Upper lobe of right lung (tissue), 1 donor: Measurements from ENCODE around the gene ARSD. TPM values are rescaled to one million over a fixed set of nuclear protein-coding genes. Genes with fewer than 3 reads are reported as not detected.

Experiments used
- ATAC-seq: fragments of 200-7000 bp; cut with Tn5 transposase; one replicate; pipeline ENCODE4 v1.9.1; 2020; ENCODE audit warnings: mild to moderate bottlenecking, moderate library complexity
- DNase-seq: peaks from one replicate; pipeline ENCODE4 v3.0.0-alpha.2; 2020
- H3K27ac ChIP-seq: fragments of 200-600 bp; one replicate; pipeline ENCODE4 v1.8.0; 2022
- H3K27me3 ChIP-seq: fragments of 200-600 bp; one replicate; pipeline ENCODE4 v1.8.0; 2022; ENCODE audit warnings: mild to moderate bottlenecking
- H3K36me3 ChIP-seq: fragments of 200-600 bp; one replicate; pipeline ENCODE4 v1.8.0; 2022
- H3K4me1 ChIP-seq: fragments of 200-600 bp; one replicate; pipeline ENCODE4 v1.8.0; 2022
- H3K4me3 ChIP-seq: fragments of 200-600 bp; one replicate; pipeline ENCODE4 v1.8.0; 2022; ENCODE audit warnings: mild to moderate bottlenecking
- H3K9me3 ChIP-seq: fragments of 200-600 bp; one replicate; pipeline ENCODE4 v1.8.0; 2022
- intact Hi-C: fragments of 100-400 bp; cut with DNase I; formaldehyde crosslinking; loops from one replicate; pipeline ENCODE4 v1.11.0; 2022
- total RNA-seq: library from RNA; stranded (reverse); fragmentation: NEBNext Ultra II Directional; extraction: Animal tissue kit (Norgen Biotek cat#: 25700); gene quantifications from one replicate; pipeline ENCODE4 v1.2.1, GENCODE V29; 2021
- TF ChIP-seq, protein P1 (sequence below): fragments of 200-600 bp; IDR thresholded peaks from one replicate; pipeline ENCODE4 v1.8.0; 2022; ENCODE audit warnings: antibody characterized with exemption
- donor health status: DM: no; HTN: yes; CAD: no; lungs with severe emphysema.

ARSD gene
- total RNA-seq, 1 donor from 2014 or later = 35.1 TPM

DNA sequence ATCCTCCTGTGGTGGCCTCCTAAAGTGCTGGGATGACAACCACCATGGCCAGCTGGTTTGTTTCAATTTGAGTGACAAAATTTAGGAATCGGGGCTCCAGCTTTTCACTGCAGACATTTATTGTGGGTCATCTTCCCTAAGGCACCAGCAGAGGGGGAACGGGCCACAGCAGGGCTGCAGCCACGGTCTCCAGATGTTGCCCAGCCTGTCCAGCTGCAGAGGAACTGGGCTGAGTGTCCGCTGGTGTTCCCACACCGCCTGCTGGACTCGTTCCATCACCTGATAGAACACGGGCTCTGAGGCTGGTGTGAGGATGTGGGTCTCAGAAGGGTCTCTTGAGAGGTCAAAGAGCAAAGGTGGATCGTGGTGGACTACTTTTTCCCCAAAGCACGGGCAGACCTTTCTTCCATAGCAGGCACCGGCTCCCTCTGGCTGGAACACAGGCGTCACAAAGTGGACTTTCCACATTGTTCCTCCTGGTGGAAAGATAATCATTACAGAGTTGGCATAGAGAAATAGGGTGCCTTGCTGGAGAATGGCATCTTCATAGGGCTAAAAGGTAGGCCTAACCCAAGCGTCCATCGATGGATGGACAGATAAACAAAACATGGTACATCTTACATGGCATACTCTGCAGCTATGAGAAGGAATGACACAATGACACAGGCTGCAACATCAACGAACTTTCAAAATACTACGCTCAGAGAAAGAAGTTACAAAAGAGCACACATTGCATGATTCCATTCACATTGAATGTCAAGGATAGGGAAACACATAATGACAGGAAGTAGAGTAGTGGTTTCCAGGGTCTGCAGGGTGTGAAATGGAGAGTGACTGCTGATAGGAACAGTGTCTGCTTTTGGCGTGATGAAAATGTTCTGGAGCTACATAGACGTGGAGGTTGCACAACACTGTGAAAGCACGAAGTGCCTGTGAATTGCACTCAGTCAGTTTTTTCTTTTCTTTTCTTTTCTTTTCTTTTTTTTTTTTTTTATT lies 5.9 kb upstream of the ARSD start:
- no peak overlapping the region for H3K27ac ChIP-seq
- H3K36me3 ChIP-seq = no peaks in the 10 kb centered on the region
- H3K9me3 ChIP-seq = no peaks in the 10 kb centered on the region
- peak; percentile 74 for ATAC-seq
- no peaks in the 10 kb centered on the region for H3K27me3 ChIP-seq
- DNase-seq = no peak
- no peaks in the 10 kb centered on the region for H3K4me1 ChIP-seq
- no peak overlapping the region for H3K4me3 ChIP-seq
- TF ChIP-seq, protein P1, sequence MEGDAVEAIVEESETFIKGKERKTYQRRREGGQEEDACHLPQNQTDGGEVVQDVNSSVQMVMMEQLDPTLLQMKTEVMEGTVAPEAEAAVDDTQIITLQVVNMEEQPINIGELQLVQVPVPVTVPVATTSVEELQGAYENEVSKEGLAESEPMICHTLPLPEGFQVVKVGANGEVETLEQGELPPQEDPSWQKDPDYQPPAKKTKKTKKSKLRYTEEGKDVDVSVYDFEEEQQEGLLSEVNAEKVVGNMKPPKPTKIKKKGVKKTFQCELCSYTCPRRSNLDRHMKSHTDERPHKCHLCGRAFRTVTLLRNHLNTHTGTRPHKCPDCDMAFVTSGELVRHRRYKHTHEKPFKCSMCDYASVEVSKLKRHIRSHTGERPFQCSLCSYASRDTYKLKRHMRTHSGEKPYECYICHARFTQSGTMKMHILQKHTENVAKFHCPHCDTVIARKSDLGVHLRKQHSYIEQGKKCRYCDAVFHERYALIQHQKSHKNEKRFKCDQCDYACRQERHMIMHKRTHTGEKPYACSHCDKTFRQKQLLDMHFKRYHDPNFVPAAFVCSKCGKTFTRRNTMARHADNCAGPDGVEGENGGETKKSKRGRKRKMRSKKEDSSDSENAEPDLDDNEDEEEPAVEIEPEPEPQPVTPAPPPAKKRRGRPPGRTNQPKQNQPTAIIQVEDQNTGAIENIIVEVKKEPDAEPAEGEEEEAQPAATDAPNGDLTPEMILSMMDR = no peak
- intact Hi-C loops = no loop called here

GRCh38 chrX:2933125-2933900 lies 4.2 kb upstream of the ARSD start:
- H3K36me3 ChIP-seq = no peaks in the 10 kb centered on the region
- ATAC-seq (no peak), DNase-seq (no peak)
- no peaks in the 10 kb centered on the region for H3K9me3 ChIP-seq
- no peaks in the 10 kb centered on the region for H3K4me1 ChIP-seq
- H3K4me3 ChIP-seq = no peak overlapping the region
- intact Hi-C loops = no loop called here
- TF ChIP-seq, protein P1 = no peak
- no peaks in the 10 kb centered on the region for H3K27me3 ChIP-seq
- H3K27ac ChIP-seq = no peak overlapping the region

DNA sequence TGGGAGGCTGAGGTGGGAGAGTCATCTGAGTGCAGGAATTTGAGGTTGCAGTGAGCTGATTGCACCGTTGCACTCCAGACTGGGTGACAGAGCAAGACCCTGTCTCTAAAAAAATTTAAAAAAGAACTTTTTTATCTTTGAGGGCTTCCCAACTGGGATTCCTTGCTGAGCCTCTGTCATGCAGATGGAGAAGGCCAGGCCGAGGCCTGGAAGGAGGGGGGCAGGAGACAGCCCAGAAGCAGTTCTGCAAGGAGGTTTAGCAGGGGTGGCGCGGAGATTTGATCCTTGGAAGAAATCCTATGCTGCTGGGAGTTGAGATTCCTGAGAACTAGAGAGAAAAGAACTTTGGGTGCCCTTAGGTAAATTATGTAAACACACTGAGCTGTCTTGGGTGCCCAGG lies 2.5 kb upstream of the ARSD start:
- no peak overlapping the region for H3K27ac ChIP-seq
- H3K4me1 ChIP-seq = no peaks in the 10 kb centered on the region
- H3K9me3 ChIP-seq = no peaks in the 10 kb centered on the region
- no peaks in the 10 kb centered on the region for H3K36me3 ChIP-seq
- no peak overlapping the region for H3K4me3 ChIP-seq
- no peaks in the 10 kb centered on the region for H3K27me3 ChIP-seq
- DNase-seq = no peak
- no peak for ATAC-seq
- intact Hi-C loops = no loop called here
- TF ChIP-seq, protein P1 = no peak

DNA sequence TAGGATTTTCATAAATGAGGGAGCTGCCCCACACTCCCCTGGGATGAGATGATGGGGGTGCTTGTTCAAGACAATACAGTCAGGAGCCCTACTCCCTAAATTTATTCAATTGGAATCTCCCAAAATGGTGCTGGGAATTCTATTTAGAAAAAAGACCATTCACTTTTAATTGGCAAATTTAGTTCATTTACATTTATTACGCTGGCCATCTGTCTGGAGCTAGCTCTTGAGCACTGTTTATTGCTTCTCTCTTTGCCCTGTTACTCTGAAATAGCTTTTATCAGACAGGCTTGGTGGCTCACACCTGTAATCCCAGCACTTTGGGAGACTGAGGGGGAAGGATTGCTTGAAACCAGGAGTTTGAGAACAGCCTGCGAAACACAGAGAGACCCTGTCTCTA lies 2.0 kb upstream of the ARSD start:
- Histone ChIP-seq H3K27ac (no peak overlapping the region), H3K4me1 (no peaks in the 10 kb centered on the region), H3K36me3 (no peaks in the 10 kb centered on the region), H3K9me3 (no peaks in the 10 kb centered on the region), H3K27me3 (no peaks in the 10 kb centered on the region), H3K4me3 (no peak overlapping the region)
- no peak for DNase-seq
- intact Hi-C loops = no loop called here
- TF ChIP-seq, protein P1 = no peak
- ATAC-seq = no peak

- Histone ChIP-seq H3K4me1 (no peaks in the 10 kb centered on the region), H3K9me3 (no peaks in the 10 kb centered on the region), H3K4me3 (peak overlapping the region; percentile 60), H3K36me3 (no peaks in the 10 kb centered on the region), H3K27ac (peak overlapping the region; percentile 97), H3K27me3 (no peaks in the 10 kb centered on the region)
- TF ChIP-seq, protein P1 = no peak
- DNase-seq = peak; percentile 79
- intact Hi-C loops = no loop called here
- ATAC-seq = peak; percentile 52
These were observed 952 bp downstream of the ARSD start for GRCh38 chrX:2928191-2928582.
